ENCODE measurements around the gene RABL6.
"Not testable (repeated sequence)": the region's sequence is repeated elsewhere in the genome, so short reads cannot be mapped to it uniquely, and the experiment has no call there.

RABL6 gene

DNA sequence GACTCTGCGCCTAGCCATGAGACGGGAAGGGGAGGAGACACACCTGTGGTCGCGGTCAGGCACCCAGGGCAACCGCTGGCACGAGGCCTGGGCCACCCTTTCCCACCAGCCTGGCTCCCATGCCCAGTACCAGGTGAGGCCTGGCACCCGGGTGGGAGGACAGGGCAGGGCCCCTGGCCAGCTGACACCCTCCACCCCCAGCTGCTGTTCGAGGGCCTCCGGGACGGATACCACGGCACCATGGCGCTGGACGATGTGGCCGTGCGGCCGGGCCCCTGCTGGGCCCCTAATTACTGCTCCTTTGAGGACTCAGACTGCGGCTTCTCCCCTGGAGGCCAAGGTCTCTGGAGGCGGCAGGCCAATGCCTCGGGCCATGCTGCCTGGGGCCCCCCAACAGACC lies 49.4 kb downstream of the RABL6 start:
- DNase-seq (ENCODE audit: low spot score): no peak

DNA sequence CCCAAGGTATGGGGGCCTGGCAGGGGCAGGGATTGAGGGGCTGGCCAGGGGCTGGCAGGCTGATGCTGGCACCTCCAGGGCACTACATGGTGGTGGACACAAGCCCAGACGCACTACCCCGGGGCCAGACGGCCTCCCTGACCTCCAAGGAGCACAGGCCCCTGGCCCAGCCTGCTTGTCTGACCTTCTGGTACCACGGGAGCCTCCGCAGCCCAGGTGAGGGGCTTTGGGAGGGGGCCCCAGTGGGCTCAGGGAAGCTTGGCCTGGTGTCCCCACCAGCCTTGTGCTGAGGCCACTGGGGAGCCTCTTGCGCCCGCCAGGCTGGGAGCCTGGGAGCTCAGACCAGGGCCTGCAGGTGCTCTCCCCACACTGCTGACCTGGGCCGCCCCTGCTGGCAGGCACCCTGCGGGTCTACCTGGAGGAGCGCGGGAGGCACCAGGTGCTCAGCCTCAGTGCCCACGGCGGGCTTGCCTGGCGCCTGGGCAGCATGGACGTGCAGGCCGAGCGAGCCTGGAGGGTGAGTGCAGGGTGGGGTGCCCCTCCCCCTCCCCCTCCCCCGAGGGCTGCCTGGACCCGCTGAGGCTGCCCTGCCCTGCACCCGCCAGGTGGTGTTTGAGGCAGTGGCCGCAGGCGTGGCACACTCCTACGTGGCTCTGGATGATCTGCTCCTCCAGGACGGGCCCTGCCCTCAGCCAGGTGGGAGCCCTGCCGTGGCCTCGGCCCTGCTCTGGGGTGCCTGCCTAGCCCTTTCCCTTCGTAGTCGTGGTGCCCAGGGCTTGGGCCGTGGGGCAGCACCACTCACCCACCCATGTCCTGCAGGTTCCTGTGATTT lies 50.0 kb downstream of the RABL6 start:
- DNase-seq (ENCODE audit: low spot score): no peak

- no peak for DNase-seq (ENCODE audit: low spot score)
Measured at GRCh38 chr9:136858452-136858843, 50.7 kb downstream of the RABL6 start.

- peak; percentile 72 for DNase-seq (ENCODE audit: low spot score)
Measured at GRCh38 chr9:136858844-136859757, 51.4 kb downstream of the RABL6 start.

GRCh38 chr9:136860529-136860928 lies 52.8 kb downstream of the RABL6 start:
- no peak for DNase-seq (ENCODE audit: low spot score)

DNA sequence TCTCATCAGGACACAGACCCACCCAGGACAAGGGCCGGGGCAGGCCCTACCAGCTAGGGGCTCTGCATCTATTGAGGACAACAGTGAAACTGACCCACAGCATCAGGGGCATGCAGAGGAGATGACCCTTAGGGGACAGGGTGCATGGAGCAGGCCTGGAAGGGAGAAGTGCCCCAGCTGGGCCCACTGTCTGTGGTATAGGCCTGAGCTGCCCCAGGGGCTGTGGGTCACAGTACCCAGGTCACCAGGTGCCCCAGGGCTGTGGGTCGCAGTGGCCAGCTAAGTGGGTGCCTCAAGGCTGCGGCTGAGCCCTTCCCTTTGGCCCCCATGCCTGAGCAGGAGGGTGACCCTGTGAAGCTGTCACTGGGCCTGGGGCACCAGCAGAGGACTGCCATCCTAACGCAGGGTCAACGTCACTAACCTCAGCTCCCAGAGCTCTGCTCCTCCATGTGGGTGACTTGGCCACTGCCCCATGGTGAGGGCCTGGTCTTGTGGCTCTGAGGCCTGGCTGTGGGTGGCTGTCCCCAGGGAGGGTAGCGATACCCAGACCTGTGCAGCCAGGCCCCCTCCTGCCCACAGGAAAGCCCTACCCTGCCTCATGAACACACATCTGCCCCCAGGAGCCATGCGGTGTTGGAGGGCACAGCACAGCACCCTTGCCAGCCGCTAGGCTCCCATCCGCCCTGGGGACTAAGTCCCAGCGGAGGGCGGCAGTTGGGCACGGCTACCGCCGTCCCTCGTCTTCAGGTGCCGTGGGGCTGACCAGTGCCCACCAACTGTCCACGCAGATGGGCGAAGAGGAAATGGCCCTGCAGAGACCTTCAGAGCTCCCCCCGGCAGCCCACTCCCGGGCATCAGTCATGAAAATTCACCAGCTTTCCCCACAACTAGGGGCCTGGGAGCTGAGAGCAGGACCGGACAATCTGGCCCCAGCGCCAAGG lies 53.5 kb downstream of the RABL6 start:
- DNase-seq (ENCODE audit: low spot score): no peak

DNA sequence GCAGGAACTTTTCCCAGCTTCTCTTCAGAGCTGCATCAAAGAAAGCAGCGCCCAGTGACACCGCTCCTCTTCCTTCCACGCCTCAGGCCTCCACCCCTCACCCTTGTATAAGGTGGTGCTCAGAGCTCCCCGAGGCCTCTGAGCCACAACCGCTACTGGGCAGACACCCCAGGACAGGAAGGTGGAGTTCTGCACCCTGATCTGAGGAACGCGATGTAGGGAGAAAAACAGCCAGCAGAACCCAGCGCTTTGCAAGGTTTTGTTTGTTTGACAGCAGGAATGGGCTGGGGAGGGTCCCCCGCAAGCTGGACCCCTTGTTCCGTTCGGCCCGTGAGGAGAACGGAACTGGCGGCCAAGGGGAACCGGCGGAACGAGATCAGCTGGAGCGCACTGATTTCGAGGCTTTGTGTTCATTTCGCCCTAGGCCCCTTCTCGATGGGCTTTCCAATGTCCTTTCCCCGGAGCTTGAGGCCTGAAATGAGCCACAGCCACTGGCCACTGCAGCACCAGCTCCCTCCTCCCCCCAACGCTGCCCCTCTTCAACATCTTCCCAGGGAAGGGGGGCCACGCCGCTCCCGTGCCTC lies 54.2 kb downstream of the RABL6 start:
- DNase-seq (ENCODE audit: low spot score): no peak

DNA sequence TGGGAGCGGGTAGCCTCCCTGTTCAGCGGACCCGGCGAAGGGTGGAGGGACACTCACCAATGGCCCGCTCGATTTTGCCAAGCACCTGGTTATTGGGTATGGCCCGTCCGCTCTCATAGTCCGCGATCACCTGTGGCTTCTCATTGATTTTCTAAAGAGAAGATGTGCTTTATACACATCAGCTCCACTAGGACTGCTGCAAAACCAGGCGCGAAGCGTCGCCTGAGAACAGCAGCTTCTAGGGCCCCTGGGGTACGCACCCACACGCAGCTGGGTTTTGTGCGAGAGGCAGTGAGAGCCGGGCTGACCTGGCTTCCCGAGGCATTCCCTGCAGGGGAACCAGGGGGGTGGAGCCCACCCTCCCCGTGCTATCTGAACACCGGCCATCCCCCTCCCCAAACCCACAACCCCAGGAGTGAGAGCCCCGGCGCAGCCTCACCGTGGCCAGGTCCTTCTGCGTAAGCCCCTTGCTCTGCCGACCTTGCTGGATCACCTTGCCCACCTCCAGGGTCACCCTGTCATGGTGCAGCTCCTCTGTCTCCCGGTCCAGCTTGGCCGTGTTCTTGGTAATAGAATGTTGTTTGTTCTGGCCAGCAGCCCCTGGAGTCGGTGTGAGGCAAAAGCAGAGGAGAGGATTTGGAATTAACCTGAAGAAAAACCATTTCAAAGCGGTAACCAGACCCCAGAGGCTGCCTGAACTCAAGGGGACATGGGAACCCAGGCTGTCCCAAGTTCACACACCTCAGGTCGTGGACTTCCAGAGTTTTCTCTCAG lies 55.3 kb downstream of the RABL6 start:
- DNase-seq (ENCODE audit: low spot score): no peak

- no peak for DNase-seq (ENCODE audit: low spot score)
Measured at GRCh38 chr9:136863623-136864273, 56.0 kb downstream of the RABL6 start.

GRCh38 chr9:136865041-136865767 lies 57.5 kb downstream of the RABL6 start:
- no peak for DNase-seq (ENCODE audit: low spot score)

GRCh38 chr9:136865768-136866103 lies 58.0 kb downstream of the RABL6 start:
- no peak for DNase-seq (ENCODE audit: low spot score)

DNA sequence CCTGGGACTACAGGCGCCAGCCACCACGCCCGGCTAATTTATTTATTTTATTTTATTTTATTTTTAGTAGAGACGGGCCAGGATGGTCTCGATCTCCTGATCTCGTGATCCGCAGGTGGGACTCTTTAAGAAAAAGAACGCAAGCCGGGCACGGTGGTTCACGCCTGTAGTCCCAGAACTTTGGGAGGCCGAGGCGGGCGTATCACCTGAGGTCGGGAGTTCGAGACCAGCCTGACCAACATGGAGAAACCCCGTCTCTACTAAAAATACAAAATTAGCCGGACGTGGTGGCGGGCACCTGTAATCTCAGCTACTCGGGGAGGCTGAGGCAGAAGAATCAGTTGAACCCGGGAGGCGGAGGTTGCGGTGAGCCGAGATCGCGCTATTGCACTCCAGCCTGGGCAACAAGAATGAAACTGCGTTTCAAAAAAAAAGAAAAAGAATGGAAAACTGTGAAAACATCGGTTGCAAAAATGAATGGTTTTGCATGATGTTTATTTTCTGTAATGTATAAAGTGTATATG lies 59.2 kb downstream of the RABL6 start:
- DNase-seq (ENCODE audit: low spot score): not testable (repeated sequence)

- DNase-seq (ENCODE audit: low spot score): no peak
Measured at GRCh38 chr9:136867480-136867879, 59.7 kb downstream of the RABL6 start.

GRCh38 chr9:136867917-136868316 lies 60.2 kb downstream of the RABL6 start:
- no peak for DNase-seq (ENCODE audit: low spot score)

GRCh38 chr9:136868644-136869043 lies 60.9 kb downstream of the RABL6 start:
- peak; percentile 81 for DNase-seq (ENCODE audit: low spot score)

GRCh38 chr9:136869611-136870010 lies 61.9 kb downstream of the RABL6 start:
- not testable (repeated sequence) for DNase-seq (ENCODE audit: low spot score)

- DNase-seq (ENCODE audit: low spot score): no peak
Measured at GRCh38 chr9:136875155-136875554, 67.4 kb downstream of the RABL6 start.

- peak; percentile 81 for DNase-seq (ENCODE audit: low spot score)
Measured at GRCh38 chr9:136876476-136876875, 68.7 kb downstream of the RABL6 start.

GRCh38 chr9:136880651-136881050 lies 72.9 kb downstream of the RABL6 start:
- DNase-seq (ENCODE audit: low spot score): no peak

Data from cerebellar cortex (tissue), 1 donor.